HCT116 (cell line): ENCODE data around the gene FRMD3. TPM values are rescaled to one million over a fixed set of nuclear protein-coding genes. Genes with fewer than 3 reads are reported as not detected.

Experiments used
- ATAC-seq: fragments of 200-7000 bp; cut with Tn5 transposase; 2 replicates; pipeline ENCODE4 v1.9.1; 2020; ENCODE audit warnings: mild to moderate bottlenecking, moderate library complexity
- BruUV-seq: library from RNA; stranded (reverse); fragments of 400-500 nt; replicated peaks from 2 replicates; lab custom pipeline; 2021; lab: Mats Ljungman, UMichigan
- CTCF ChIA-PET: fragments of 300-600 bp; sonication (Branson Sonifier 250); formaldehyde crosslinking; loops from one replicate; lab custom pipeline; 2021; ENCODE audit warnings: antibody characterized with exemption; lab: Charles Lee
- POLR2A ChIA-PET: fragments of 300-600, 350-600 bp; sonication (Branson Sonifier 250); formaldehyde crosslinking; loops from one replicate; lab custom pipeline; 2021; ENCODE audit warnings: antibody characterized with exemption; lab: Charles Lee
- RAD21 ChIA-PET, 2 experiments: fragments of 300-600 bp; sonication (Branson Sonifier 250); formaldehyde crosslinking; loops; one replicate each; lab custom pipeline; 2023; ENCODE audit warnings: low total read pairs in 2 of 2; ENCODE audit not compliant: uncharacterized antibody in 2 of 2, unreplicated experiment in 2 of 2, low non-redundant PET in 1 of 2; lab: Charles Lee
- DNase-seq: peaks from one replicate; pipeline ENCODE4 v3.0.0-alpha.2; 2010; ENCODE audit warnings: low read depth, low spot score
- H2AFZ ChIP-seq: fragments of 200-600 bp; shearing (Covaris generic), sonication (generic); 2 replicates; pipeline ENCODE4 v1.6.1; 2017; ENCODE audit warnings: low read depth, mixed run types, mixed read lengths, antibody characterized with exemption, low read length; ENCODE audit not compliant: poor library complexity, severe bottlenecking
- H3K27ac ChIP-seq: 2 replicates; pipeline ENCODE4 v1.5.1; 2012; ENCODE audit warnings: low read depth, low read length
- H3K27me3 ChIP-seq: fragments of 200-600 bp; sonication (generic); 2 replicates; pipeline ENCODE4 v1.6.1; 2016; ENCODE audit warnings: mixed run types, low read length, mixed read lengths; ENCODE audit not compliant: insufficient read depth
- H3K36me3 ChIP-seq, 2 experiments: fragments of 200-500 bp in 1 of 2; fragments of 200-600 bp in 1 of 2; sonication (Bioruptor generic) in 1 of 2; sonication (generic) in 1 of 2; 2 replicates each; pipeline versions ENCODE4 v1.5.1 to v1.6.1; 2014 to 2016; ENCODE audit warnings: low read length in 2 of 2, inconsistent platforms in 1 of 2, mixed read lengths in 1 of 2, mixed run types in 1 of 2; ENCODE audit not compliant: insufficient read depth in 2 of 2, control insufficient read depth in 1 of 2
- H3K4me1 ChIP-seq, 2 experiments: fragments of 200-600 bp in 1 of 2; sonication (generic) in 1 of 2; 2 replicates each; pipeline versions ENCODE4 v1.5.1 to v1.6.1; 2012 to 2017; ENCODE audit warnings: low read length in 2 of 2, inconsistent platforms in 1 of 2, mild to moderate bottlenecking in 1 of 2, mixed read lengths in 1 of 2, mixed run types in 1 of 2, moderate library complexity in 1 of 2; ENCODE audit not compliant: insufficient read depth in 2 of 2, control insufficient read depth in 1 of 2
- H3K4me2 ChIP-seq: fragments of 200-600 bp; sonication (generic); 2 replicates; pipeline ENCODE4 v1.6.1; 2017; ENCODE audit warnings: mixed run types, low read length, mixed read lengths
- H3K4me3 ChIP-seq, 2 experiments: fragments of 200-600 bp in 1 of 2; sonication (generic) in 1 of 2; replicated peaks in 1 of 2; 2 replicates each; pipeline ENCODE4 v1.5.1; 2011 to 2016; ENCODE audit warnings: low read length in 2 of 2, control low read depth in 1 of 2, low read depth in 1 of 2, mild to moderate bottlenecking in 1 of 2, mixed read lengths in 1 of 2, mixed run types in 1 of 2
- H3K79me2 ChIP-seq: fragments of 200-600 bp; sonication (generic); 2 replicates; pipeline ENCODE4 v1.6.1; 2017; ENCODE audit warnings: mild to moderate bottlenecking, mixed run types, low read length, moderate library complexity, mixed read lengths; ENCODE audit not compliant: insufficient read depth
- H3K9ac ChIP-seq: fragments of 200-600 bp; sonication (generic); 2 replicates; pipeline ENCODE4 v1.6.1; 2016; ENCODE audit warnings: low read length, mixed read lengths
- H3K9me2 ChIP-seq: fragments of 200-600 bp; sonication (generic), shearing (Covaris generic); 2 replicates; pipeline ENCODE4 v1.6.1; 2017; ENCODE audit warnings: mixed run types, mild to moderate bottlenecking, moderate library complexity; ENCODE audit not compliant: insufficient read depth
- H3K9me3 ChIP-seq, 2 experiments: fragments of 200-500 bp in 1 of 2; fragments of 200-600 bp in 1 of 2; sonication (Bioruptor generic) in 1 of 2; sonication (generic) in 1 of 2; 2 replicates each; pipeline ENCODE4 v1.6.1; 2014 to 2017; ENCODE audit warnings: low read length in 2 of 2, mixed read lengths in 2 of 2, inconsistent platforms in 1 of 2, low read depth in 1 of 2, mild to moderate bottlenecking in 1 of 2, mixed run types in 1 of 2, moderate library complexity in 1 of 2; ENCODE audit not compliant: control insufficient read depth in 1 of 2, insufficient read depth in 1 of 2
- H4K20me1 ChIP-seq: fragments of 200-600 bp; sonication (generic), shearing (Covaris generic); 2 replicates; pipeline ENCODE4 v1.6.1; 2017; ENCODE audit warnings: mixed run types, mild to moderate bottlenecking, moderate library complexity; ENCODE audit not compliant: insufficient read depth
- CBX3 ChIP-seq: IDR thresholded peaks from 2 replicates; pipeline ENCODE4 v1.6.1; 2012; ENCODE audit warnings: low read depth
- CEBPB ChIP-seq: IDR thresholded peaks from 2 replicates; pipeline ENCODE4 v1.6.1; 2012; ENCODE audit warnings: low read depth
- EGR1 ChIP-seq: IDR thresholded peaks from 2 replicates; pipeline ENCODE4 v1.6.1; 2012; ENCODE audit warnings: low read depth
- ELF1 ChIP-seq: IDR thresholded peaks from 2 replicates; pipeline ENCODE4 v1.6.1; 2012; ENCODE audit warnings: low read depth, borderline replicate concordance
- EZH2 ChIP-seq: fragments of 200-600 bp; sonication (generic); IDR thresholded peaks from 2 replicates; pipeline ENCODE4 v1.6.1; 2017; ENCODE audit warnings: antibody characterized with exemption, mixed run types
- EZH2phosphoT487 ChIP-seq: fragments of 200-600 bp; IDR thresholded peaks from 2 replicates; pipeline ENCODE4 v1.6.1; 2018; ENCODE audit warnings: antibody characterized with exemption, borderline replicate concordance
- JUND ChIP-seq: IDR thresholded peaks from 2 replicates; pipeline ENCODE4 v1.6.1; 2012
- POLR2A ChIP-seq: IDR thresholded peaks from 2 replicates; pipeline ENCODE4 v1.7.0; 2011; ENCODE audit warnings: borderline replicate concordance; ENCODE audit not compliant: insufficient read depth, insufficient read length; ENCODE audit errors: extremely low read depth
- POLR2AphosphoS5 ChIP-seq: IDR thresholded peaks from 2 replicates; pipeline ENCODE4 v1.6.1; 2011; ENCODE audit warnings: mild to moderate bottlenecking, low read depth, low read length, moderate library complexity
- RAD21 ChIP-seq: IDR thresholded peaks from 2 replicates; pipeline ENCODE4 v1.6.1; 2012; ENCODE audit warnings: low read depth, mild to moderate bottlenecking
- SIN3A ChIP-seq: IDR thresholded peaks from 2 replicates; pipeline ENCODE4 v1.6.1; 2012; ENCODE audit warnings: low read depth
- SP1 ChIP-seq: IDR thresholded peaks from 2 replicates; pipeline ENCODE4 v1.6.1; 2012; ENCODE audit warnings: low read depth
- SRF ChIP-seq: IDR thresholded peaks from 2 replicates; pipeline ENCODE4 v1.6.1; 2012; ENCODE audit warnings: low read depth
- TCF7L2 ChIP-seq: IDR thresholded peaks from 2 replicates; pipeline ENCODE4 v1.7.0; 2011; ENCODE audit warnings: borderline replicate concordance, inconsistent platforms; ENCODE audit not compliant: insufficient read depth, insufficient read length; ENCODE audit errors: extremely low read depth
- YY1 ChIP-seq: IDR thresholded peaks from 2 replicates; pipeline ENCODE4 v1.6.1; 2011; ENCODE audit warnings: low read length, low read depth, moderate library complexity, mild to moderate bottlenecking; ENCODE audit not compliant: insufficient replicate concordance; ENCODE audit errors: extremely low read depth
- ZNF274 ChIP-seq: fragments of 200-500 bp; sonication (Bioruptor generic); IDR thresholded peaks from 2 replicates; pipeline ENCODE4 v1.6.1; 2014; ENCODE audit warnings: mild to moderate bottlenecking, low read depth, low read length, inconsistent platforms
- intact Hi-C: fragments of 100-400 bp; cut with micrococcal nuclease; formaldehyde crosslinking; loops from 2 replicates; pipeline ENCODE4 v1.10.0; 2022
- total RNA-seq: library from RNA; stranded (reverse); gene quantifications from one replicate; pipeline ENCODE4 v1.2.1, GENCODE V29; 2021; ENCODE audit not compliant: unreplicated experiment
- TF ChIP-seq, protein P1 (sequence below): IDR thresholded peaks from 2 replicates; pipeline ENCODE4 v1.6.1; 2011; ENCODE audit warnings: mild to moderate bottlenecking, low read length, moderate library complexity; ENCODE audit not compliant: insufficient replicate concordance; ENCODE audit errors: extremely low read depth
- TF ChIP-seq, protein P2 (sequence below): IDR thresholded peaks from 2 replicates; pipeline ENCODE4 v1.6.1; 2012; ENCODE audit warnings: low read depth
- TF ChIP-seq, protein P3 (sequence below): IDR thresholded peaks from 2 replicates; pipeline ENCODE4 v1.6.1; 2012
- TF ChIP-seq, protein P4 (sequence below): IDR thresholded peaks from 2 replicates; pipeline ENCODE4 v1.6.1; 2012

Gene FRMD3
- total RNA-seq, 1 experiment from 2014 or later = 0.89 TPM

DNA sequence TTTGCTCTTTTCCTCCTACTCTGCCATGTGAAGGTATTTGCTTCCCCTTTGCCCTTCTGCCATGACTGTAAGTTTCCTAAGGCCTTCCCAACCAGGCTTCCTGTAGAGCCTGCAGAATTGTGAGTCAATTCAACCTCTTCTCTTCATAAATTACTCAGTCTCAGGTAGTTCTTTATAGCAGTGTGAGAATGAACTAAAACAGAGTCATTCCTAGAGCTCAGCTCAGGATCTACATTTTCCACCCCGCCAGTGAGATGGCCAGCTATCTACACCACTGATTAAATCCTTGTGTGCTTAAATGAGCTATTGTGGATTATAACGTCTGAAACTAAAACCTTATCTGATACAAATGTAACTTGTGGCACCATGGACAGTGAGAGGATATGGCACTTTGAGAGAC is 55.0 kb downstream of the FRMD3 start:
- no peak overlapping the region for H3K4me2 ChIP-seq
- no peak overlapping the region for H3K4me3 ChIP-seq
- TF ChIP-seq EGR1 (no peak), CBX3 (no peak), EZH2phosphoT487 (no peak), SRF (no peak), TCF7L2 (no peak), POLR2A (no peak), ELF1 (no peak), SP1 (no peak), RAD21 (no peak), EZH2 (no peak), YY1 (no peak), POLR2AphosphoS5 (no peak), JUND (no peak), CEBPB (no peak), ZNF274 (no peak), SIN3A (no peak)
- TF ChIP-seq, protein P1, sequence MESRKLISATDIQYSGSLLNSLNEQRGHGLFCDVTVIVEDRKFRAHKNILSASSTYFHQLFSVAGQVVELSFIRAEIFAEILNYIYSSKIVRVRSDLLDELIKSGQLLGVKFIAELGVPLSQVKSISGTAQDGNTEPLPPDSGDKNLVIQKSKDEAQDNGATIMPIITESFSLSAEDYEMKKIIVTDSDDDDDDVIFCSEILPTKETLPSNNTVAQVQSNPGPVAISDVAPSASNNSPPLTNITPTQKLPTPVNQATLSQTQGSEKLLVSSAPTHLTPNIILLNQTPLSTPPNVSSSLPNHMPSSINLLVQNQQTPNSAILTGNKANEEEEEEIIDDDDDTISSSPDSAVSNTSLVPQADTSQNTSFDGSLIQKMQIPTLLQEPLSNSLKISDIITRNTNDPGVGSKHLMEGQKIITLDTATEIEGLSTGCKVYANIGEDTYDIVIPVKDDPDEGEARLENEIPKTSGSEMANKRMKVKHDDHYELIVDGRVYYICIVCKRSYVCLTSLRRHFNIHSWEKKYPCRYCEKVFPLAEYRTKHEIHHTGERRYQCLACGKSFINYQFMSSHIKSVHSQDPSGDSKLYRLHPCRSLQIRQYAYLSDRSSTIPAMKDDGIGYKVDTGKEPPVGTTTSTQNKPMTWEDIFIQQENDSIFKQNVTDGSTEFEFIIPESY = no peak
- TF ChIP-seq, protein P2, sequence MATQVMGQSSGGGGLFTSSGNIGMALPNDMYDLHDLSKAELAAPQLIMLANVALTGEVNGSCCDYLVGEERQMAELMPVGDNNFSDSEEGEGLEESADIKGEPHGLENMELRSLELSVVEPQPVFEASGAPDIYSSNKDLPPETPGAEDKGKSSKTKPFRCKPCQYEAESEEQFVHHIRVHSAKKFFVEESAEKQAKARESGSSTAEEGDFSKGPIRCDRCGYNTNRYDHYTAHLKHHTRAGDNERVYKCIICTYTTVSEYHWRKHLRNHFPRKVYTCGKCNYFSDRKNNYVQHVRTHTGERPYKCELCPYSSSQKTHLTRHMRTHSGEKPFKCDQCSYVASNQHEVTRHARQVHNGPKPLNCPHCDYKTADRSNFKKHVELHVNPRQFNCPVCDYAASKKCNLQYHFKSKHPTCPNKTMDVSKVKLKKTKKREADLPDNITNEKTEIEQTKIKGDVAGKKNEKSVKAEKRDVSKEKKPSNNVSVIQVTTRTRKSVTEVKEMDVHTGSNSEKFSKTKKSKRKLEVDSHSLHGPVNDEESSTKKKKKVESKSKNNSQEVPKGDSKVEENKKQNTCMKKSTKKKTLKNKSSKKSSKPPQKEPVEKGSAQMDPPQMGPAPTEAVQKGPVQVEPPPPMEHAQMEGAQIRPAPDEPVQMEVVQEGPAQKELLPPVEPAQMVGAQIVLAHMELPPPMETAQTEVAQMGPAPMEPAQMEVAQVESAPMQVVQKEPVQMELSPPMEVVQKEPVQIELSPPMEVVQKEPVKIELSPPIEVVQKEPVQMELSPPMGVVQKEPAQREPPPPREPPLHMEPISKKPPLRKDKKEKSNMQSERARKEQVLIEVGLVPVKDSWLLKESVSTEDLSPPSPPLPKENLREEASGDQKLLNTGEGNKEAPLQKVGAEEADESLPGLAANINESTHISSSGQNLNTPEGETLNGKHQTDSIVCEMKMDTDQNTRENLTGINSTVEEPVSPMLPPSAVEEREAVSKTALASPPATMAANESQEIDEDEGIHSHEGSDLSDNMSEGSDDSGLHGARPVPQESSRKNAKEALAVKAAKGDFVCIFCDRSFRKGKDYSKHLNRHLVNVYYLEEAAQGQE = no peak
- TF ChIP-seq, protein P3, sequence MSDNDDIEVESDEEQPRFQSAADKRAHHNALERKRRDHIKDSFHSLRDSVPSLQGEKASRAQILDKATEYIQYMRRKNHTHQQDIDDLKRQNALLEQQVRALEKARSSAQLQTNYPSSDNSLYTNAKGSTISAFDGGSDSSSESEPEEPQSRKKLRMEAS = no peak
- TF ChIP-seq, protein P4, sequence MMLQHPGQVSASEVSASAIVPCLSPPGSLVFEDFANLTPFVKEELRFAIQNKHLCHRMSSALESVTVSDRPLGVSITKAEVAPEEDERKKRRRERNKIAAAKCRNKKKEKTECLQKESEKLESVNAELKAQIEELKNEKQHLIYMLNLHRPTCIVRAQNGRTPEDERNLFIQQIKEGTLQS = no peak
- no peaks in the 10 kb centered on the region for H3K36me3 ChIP-seq
- no peaks in the 10 kb centered on the region for H3K9me3 ChIP-seq
- H3K9ac ChIP-seq = no peak overlapping the region
- POLR2A ChIA-PET = no interaction called here
- no peaks in the 10 kb centered on the region for H4K20me1 ChIP-seq
- no peak overlapping the region for H2AFZ ChIP-seq
- BruUV-seq = no TSS peak
- H3K79me2 ChIP-seq = no peaks in the 10 kb centered on the region
- no peak overlapping the region for H3K27ac ChIP-seq
- no peak for DNase-seq
- RAD21 ChIA-PET = no interaction called here
- no peaks in the 10 kb centered on the region for H3K27me3 ChIP-seq
- ATAC-seq = no peak
- no peaks in the 10 kb centered on the region for H3K4me1 ChIP-seq
- no peaks in the 10 kb centered on the region for H3K9me2 ChIP-seq
- intact Hi-C loops = no loop called here
- CTCF ChIA-PET = no interaction called here
